Urinary bladder (tissue), 4 donors: ENCODE data around the gene WASHC1. TPM values are rescaled to one million over a fixed set of nuclear protein-coding genes. Genes with fewer than 3 reads are reported as not detected.
"Not testable (repeated sequence)": the region's sequence is repeated elsewhere in the genome, so short reads cannot be mapped to it uniquely, and the experiment has no call there.

Experiments used
- DNase-seq: peaks from one replicate; pipeline ENCODE4 v3.0.0-alpha.2; 2015; ENCODE audit errors: extremely low spot score
- H3K27ac ChIP-seq: one replicate; pipeline ENCODE4 v1.5.1; 2013; ENCODE audit warnings: low read depth, mild to moderate bottlenecking, moderate library complexity
- H3K36me3 ChIP-seq: one replicate; pipeline ENCODE4 v1.6.1; 2013; ENCODE audit warnings: mild to moderate bottlenecking, moderate library complexity; ENCODE audit not compliant: insufficient read depth
- H3K4me1 ChIP-seq: one replicate; pipeline ENCODE4 v1.6.1; 2013; ENCODE audit warnings: mild to moderate bottlenecking, moderate library complexity; ENCODE audit not compliant: insufficient read depth
- H3K4me3 ChIP-seq: one replicate; pipeline ENCODE4 v1.5.1; 2013; ENCODE audit warnings: low read depth, low read length
- WGBS: extraction: QIAGEN DNeasy Blood & Tissue Kit; methylation state at CpG from one replicate; pipeline ENCODE4 v1.1.7; 2013; 5-methylcytosine and 5-hydroxymethylcytosine counted together
- polyA plus RNA-seq: library from polyadenylated mRNA; stranded (reverse); fragments of 200-250 nt; gene quantifications from one replicate; pipeline ENCODE4 v1.2.3, GENCODE V29; 2013
- total RNA-seq: library from RNA; depleted of rRNA; stranded (reverse); fragments of >200 nt; gene quantifications from one replicate; pipeline ENCODE4 v1.2.3, GENCODE V29; 2014
- donor health status: healthy with polysubstance abuse.
- donor health status: healthy.

Gene WASHC1
- total RNA-seq, result 6.1 TPM
- polyA plus RNA-seq, result 24.5 TPM

GRCh38 chr9:29356-29755 is at the start of gene WASHC1:
TSS of gene WASHC1 (minus strand) at chr9:29456. CDS start at chr9:24999, 4,457 bp downstream.
- H3K27ac ChIP-seq, H3K4me1 ChIP-seq, DNase-seq, H3K36me3 ChIP-seq: not testable (repeated sequence)
- H3K4me3 ChIP-seq, result peak within 1 kb of the TSS; percentile 46
- 0% methylated on average over 2 of the region's 20 CpGs for WGBS

GRCh38 chr9:78333-78732 is 49.1 kb upstream of the WASHC1 start:
- not testable (repeated sequence) for H3K4me1 ChIP-seq
- 80% methylated on average over 3 of the region's 3 CpGs for WGBS

GRCh38 chr9:76389-76788 is 47.1 kb upstream of the WASHC1 start:
- H3K4me1 ChIP-seq, H3K36me3 ChIP-seq, H3K27ac ChIP-seq, DNase-seq, H3K4me3 ChIP-seq: not testable (repeated sequence)
- WGBS, result 85% methylated on average over 3 of the region's 3 CpGs

More at GRCh38 chr9:78333-78732, 49.1 kb upstream of the WASHC1 start:
- H3K4me3 ChIP-seq, H3K36me3 ChIP-seq, H3K27ac ChIP-seq, DNase-seq: not testable (repeated sequence)

GRCh38 chr9:73900-74525 is 44.8 kb upstream of the WASHC1 start:
- peak overlapping the region; percentile 51 for H3K4me3 ChIP-seq
- not testable (repeated sequence) for DNase-seq, H3K36me3 ChIP-seq, H3K4me1 ChIP-seq, H3K27ac ChIP-seq
- WGBS, result 12% methylated on average over 17 of the region's 18 CpGs

- H3K27ac ChIP-seq, H3K36me3 ChIP-seq, H3K4me1 ChIP-seq, DNase-seq: not testable (repeated sequence)
- H3K4me3 ChIP-seq, result peak overlapping the region; percentile 51
- under 1% methylated on average over 103 of the region's 109 CpGs for WGBS
Measured at GRCh38 chr9:73076-73899, 44.0 kb upstream of the WASHC1 start.

- 16% methylated on average over 10 of the region's 10 CpGs for WGBS
- not testable (repeated sequence) for H3K4me1 ChIP-seq, H3K4me3 ChIP-seq, H3K27ac ChIP-seq, H3K36me3 ChIP-seq, DNase-seq
Measured at GRCh38 chr9:63031-63629, 33.9 kb upstream of the WASHC1 start.

GRCh38 chr9:52678-53077 is 23.4 kb upstream of the WASHC1 start:
- not testable (repeated sequence) for H3K4me1 ChIP-seq, H3K4me3 ChIP-seq, DNase-seq, H3K36me3 ChIP-seq, H3K27ac ChIP-seq
- 37% methylated on average over 2 of the region's 2 CpGs for WGBS

GRCh38 chr9:48190-48842 is 19.1 kb upstream of the WASHC1 start:
- H3K27ac ChIP-seq, H3K36me3 ChIP-seq, DNase-seq, H3K4me3 ChIP-seq, H3K4me1 ChIP-seq: not testable (repeated sequence)
- 55% methylated on average over 5 of the region's 5 CpGs for WGBS

GRCh38 chr9:46639-47271 is 17.5 kb upstream of the WASHC1 start:
- not testable (repeated sequence) for H3K36me3 ChIP-seq, H3K4me3 ChIP-seq, H3K4me1 ChIP-seq, H3K27ac ChIP-seq, DNase-seq
- 81% methylated on average over 10 of the region's 12 CpGs for WGBS

GRCh38 chr9:46164-46563 is 16.9 kb upstream of the WASHC1 start:
- H3K27ac ChIP-seq, H3K4me3 ChIP-seq, H3K36me3 ChIP-seq, H3K4me1 ChIP-seq, DNase-seq: not testable (repeated sequence)
- 71% methylated on average over 6 of the region's 6 CpGs for WGBS

- H3K27ac ChIP-seq, DNase-seq, H3K4me1 ChIP-seq, H3K4me3 ChIP-seq, H3K36me3 ChIP-seq: not testable (repeated sequence)
- WGBS, result 93% methylated on average over 14 of the region's 16 CpGs
Measured at GRCh38 chr9:45180-45878, 16.1 kb upstream of the WASHC1 start.

GRCh38 chr9:44416-44815 is 15.2 kb upstream of the WASHC1 start:
- H3K4me3 ChIP-seq, H3K36me3 ChIP-seq, H3K4me1 ChIP-seq, DNase-seq, H3K27ac ChIP-seq: not testable (repeated sequence)
- WGBS, result 88% methylated on average over 3 of the region's 3 CpGs

GRCh38 chr9:43636-44035 is 14.4 kb upstream of the WASHC1 start:
- not testable (repeated sequence) for H3K4me3 ChIP-seq, DNase-seq, H3K4me1 ChIP-seq, H3K27ac ChIP-seq, H3K36me3 ChIP-seq
- 88% methylated on average over 3 of the region's 3 CpGs for WGBS
